GM19328 (cell line): Measurements from ENCODE around the gene XKR7.
"Not testable (repeated sequence)": the region's sequence is repeated elsewhere in the genome, so short reads cannot be mapped to it uniquely, and the experiment has no call there.

Experiments
- ATAC-seq: cut with Tn5 transposase; IDR thresholded peaks from one replicate; pipeline ENCODE4 v1.9.1; 2021; ENCODE audit warnings: mild to moderate bottlenecking, moderate library complexity; ENCODE audit not compliant: unreplicated experiment

XKR7 gene

DNA sequence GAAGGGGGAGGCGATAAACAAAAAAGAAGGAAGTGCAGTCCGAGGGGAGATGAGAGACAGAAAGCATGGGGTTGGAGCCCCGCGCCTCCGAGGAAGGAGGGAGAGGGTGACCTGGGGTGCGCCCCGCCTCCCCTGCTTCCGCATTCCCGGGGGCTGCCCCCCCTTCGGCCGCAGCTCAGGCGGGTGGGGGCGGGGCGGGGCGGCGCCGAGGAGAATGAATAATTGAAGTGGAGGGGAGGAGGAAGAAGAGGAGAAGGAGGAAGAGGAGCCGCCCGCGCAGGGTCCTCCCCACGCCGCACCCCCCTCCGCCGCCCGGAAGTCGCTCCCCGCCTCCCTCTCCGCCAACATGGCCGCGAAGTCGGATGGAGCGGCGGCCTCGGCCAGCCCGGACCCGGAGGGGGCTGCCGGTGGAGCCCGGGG lies at the start of gene XKR7:
Gene XKR7, plus strand, starts transcription at position 322 of the 420 bp plus-strand sequence. Its CDS starts 25 bp downstream, at position 347.
- no peak for ATAC-seq

GRCh38 chr20:31918466-31919105 lies 49.4 kb upstream of the XKR7 start:
- no peak for ATAC-seq

GRCh38 chr20:31919410-31920155 lies 48.4 kb upstream of the XKR7 start:
- ATAC-seq, result no peak

DNA sequence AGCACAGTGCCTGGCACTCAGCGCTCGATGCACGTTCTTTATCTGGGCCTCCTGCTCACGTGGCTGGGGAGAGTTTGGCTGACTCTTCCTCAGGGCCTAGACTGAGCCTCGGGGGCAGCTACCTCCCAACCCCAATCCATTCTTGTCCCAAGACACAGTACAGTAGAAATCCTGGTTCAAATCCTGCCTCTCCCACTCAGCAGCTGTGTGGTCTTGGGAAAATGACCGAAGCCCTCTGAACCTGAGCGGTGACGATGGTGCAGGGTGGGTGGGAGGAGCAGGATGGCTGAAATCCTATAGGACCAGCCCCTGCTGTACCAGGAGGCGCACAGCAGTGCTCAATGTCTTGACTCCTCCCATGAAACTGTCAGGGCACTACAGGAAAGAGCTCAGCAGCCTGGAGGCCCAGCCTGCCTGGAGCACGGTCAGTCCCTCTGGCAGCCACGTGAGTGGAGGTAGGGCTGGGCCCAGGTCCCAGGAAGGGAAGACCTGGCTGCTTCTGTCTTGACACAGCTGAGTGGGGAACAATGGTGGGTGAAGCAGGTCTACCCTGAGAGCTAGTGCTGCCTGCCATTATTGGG lies 47.6 kb upstream of the XKR7 start:
- no peak for ATAC-seq

- not testable (repeated sequence) for ATAC-seq
Measured at GRCh38 chr20:31921480-31921879, 46.5 kb upstream of the XKR7 start.

DNA sequence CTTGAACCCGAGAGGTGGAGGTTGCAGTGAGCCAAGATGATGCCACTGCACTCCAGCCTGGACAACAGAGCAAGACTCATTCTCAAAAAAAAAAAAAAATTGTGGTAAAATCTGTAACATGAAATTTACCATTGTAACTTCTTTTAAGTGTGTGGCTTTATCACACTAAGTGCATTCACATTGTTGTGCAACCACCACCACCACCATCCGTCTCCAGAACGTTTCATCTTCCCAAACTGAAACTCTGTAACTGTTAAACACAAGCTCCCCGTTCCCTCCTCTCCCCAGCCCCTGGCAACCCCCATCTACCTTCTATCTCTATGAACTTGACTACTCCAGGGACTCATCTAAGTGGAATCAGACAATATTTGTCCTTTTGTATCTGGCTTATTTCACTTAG lies 45.8 kb upstream of the XKR7 start:
- no peak for ATAC-seq

DNA sequence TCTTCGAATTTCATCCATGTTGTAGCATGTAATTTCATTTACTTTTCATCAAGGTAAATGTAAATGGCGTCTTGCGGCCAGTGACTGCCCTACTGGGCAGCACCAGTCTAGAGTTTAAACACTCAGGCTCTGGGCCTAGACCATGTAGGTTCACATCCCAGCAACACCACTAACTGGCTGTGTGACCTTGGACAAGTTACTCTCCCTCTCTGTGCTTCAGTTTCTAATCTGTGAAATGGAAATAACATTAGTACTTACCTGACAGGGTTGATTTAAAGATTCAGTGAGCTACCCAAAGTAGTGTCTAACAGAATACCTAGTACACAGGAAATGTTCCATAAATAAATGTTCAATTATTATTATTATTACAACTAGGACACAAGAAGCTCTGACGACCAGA lies 45.4 kb upstream of the XKR7 start:
- ATAC-seq, result no peak

DNA sequence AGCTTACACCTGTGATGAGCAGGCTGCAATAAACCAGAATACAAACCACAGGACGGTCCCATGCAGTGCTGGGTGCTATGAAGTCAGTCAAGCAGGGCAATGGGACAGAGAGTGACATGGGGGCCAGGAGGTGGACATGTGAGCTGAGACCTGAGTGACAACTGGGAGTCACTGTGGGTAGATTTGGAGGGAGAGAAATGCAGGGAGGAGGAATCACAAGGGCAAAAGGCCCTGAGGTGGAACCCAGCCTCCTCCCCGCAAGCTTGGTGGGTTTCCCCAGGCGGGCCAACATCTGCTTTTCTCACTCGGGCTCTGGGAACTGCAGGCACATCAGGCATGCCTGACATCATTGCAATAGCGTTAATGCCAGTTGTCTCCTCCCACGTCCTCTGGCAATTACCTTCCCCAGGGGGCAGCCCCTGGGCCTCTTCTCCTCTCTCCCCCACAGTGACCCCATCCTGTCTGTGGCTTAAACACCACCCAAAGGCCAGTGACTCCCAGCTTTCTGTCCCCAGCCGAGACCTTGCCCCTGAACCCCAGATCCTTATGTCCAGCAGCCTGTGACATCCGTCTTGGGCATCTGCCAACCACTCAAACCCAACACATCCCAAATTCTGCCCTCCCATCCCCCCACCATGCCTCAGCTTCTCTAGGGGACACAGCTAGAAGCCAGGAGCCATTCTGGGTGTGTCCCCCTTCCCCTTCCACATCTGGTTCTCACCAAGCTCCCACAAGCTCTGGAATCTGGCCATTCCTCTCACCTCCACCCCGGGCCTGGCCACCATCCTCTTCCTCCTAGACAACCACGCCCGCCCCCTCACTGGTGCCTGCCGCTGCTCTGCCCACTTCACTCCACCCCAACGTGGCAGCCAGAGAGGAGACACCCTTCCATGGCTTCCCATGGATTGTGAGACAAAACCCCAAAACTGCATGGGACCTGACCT lies 44.3 kb upstream of the XKR7 start:
- ATAC-seq, result no peak

- ATAC-seq, result no peak
Measured at GRCh38 chr20:31924561-31924960, 43.4 kb upstream of the XKR7 start.

DNA sequence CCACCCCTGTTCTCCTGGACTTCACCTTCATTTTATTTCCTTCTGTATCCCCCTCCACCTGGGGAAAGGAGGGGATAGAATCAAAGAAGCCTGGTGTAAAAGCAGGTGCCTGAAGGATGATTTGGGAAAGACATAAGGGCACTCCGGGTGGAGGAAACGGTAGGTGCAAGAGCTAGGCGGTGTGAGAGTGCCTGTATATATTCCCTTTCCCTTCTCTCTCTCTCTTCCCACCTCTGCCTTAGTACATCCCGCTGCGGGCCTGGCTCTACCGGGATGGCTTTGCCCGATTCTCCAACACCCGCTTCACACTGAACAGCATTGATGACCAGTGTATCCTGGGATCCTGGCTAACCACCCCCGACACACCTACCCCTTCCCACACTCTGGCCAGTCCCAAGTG lies 42.3 kb upstream of the XKR7 start:
- no peak for ATAC-seq

DNA sequence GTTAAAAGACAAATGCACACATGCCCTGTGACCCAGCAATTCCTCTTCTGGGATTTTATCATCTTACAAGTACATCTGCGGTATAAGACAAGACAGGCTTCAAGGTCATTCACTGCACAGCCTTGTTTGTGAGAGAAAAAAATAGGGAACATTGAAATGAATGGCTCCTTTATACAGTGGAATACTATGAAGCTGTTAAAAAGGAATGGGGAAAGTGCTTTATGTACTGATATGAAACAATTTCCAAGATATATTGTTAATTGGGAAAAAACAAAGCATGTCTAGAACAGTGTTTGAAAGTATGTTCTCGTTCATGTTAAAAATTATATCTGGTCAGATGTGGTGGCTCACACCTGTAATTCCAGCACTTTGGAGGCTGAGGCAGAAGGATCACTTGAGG lies 41.5 kb upstream of the XKR7 start:
- ATAC-seq, result no peak

- no peak for ATAC-seq
Measured at GRCh38 chr20:31927627-31928159, 40.3 kb upstream of the XKR7 start.

DNA sequence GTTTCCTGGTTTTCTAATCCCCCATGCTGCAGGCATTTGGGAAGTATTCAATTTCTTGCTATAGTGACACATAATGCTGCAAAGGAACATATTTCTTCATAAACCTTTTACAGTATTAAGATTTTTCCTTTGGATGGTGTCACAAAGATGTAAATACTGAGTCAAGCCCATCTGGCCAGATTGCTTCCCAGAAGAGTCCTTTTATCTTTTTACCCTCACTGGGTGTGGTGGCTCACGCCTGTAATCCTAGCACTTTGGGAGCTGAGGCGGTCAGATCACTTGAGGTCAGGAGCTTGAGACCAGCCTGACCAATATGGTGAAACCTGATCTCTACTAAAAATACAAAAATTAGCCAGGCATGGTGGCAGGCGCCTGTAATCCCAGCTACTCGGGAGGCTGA lies 38.3 kb upstream of the XKR7 start:
- not testable (repeated sequence) for ATAC-seq

GRCh38 chr20:31930779-31931178 lies 37.2 kb upstream of the XKR7 start:
- ATAC-seq, result no peak

GRCh38 chr20:31933698-31934097 lies 34.3 kb upstream of the XKR7 start:
- ATAC-seq, result no peak

DNA sequence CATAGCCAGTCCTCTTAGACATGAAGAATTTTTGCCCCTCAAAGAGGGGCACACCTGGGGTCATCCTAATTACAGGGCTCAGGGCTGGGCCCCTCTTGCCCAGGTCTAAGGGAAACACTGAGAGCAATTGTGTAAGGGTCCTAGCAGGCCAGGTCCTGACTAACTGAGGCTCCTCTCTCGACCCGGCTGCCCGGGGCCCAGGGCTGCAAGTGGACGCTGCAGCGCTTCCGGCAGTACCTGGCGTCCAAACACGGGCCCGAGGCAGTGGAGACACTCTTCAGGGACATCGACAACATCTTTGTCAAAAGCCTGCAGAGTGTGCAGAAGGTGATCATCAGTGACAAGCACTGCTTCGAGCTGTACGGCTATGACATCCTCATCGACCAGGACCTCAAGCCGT lies 33.5 kb upstream of the XKR7 start:
- ATAC-seq, result no peak

DNA sequence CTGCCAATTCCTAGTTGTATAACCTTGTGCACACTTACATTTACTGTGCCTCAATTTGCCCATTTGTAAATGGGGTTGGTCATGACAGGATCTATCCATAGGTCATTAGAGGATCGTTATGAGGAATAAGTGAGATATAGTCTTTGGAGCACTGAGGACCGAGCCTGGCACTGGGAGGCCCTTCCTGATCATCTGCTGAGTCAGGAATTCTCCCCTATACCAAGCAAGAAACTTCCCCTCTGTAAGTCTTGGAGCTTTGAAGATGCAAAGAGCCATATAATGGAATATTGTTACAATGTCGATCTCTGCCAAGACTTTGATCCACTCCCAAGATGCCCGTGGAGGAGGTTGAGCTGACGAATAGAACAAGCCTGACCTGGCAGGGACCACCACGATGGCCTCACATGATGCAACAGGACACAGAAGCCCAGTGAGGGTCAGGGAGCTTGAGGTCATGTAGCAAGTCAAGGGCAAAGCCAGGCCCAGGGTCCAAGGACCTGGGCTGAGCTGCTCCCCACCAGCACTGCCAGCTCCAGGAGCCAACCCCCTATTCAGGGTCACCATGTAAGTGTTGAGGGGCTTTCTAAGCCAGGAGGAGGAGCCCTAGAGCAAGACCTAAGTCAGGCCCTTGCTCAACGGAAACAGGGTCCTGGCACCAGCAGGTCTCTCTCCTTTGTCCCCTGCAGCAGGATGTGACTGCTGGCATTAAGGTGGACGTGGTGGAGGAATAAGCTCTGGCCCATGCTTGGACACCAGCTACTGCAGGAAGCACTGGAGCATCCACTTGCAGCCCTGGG lies 32.8 kb upstream of the XKR7 start:
- no peak for ATAC-seq

DNA sequence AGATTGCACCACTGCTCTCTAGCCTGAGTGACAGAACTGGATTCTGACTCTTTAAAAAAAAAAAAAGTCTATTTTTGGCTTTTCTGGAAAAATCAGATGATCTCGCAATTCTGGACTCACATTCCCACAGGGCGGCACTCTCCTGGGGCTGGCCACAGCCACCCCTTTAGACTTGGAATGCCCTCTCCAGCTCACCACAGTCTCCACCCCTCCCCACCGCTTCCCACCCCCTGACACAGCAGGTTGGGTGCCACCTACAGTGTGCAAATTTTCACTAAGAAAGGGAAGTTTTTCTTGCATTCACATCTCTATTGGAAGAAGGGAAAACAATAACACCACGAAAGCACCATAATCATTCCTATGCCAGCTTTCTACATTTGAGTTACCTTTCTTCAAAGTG lies 31.5 kb upstream of the XKR7 start:
- no peak for ATAC-seq

DNA sequence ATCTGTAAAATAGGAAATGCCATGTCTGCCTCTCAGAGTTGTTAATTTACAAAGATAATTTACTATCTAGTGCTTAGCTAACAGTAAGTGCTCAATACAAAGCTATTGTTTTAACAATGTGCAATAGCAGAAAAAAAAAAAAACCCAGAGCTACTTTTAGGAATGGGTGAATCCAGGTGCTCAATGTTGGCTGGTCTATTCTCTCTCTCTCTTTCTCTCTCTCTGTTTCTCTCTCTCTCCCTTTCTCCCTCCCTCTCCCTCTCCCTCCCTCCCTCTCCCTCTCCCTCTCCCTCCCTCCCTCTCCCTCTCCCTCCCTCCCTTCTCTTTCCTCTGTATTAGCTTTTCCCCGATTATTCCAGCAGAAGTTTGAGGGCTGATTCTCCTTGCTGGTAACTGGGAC lies 30.1 kb upstream of the XKR7 start:
- no peak for ATAC-seq

DNA sequence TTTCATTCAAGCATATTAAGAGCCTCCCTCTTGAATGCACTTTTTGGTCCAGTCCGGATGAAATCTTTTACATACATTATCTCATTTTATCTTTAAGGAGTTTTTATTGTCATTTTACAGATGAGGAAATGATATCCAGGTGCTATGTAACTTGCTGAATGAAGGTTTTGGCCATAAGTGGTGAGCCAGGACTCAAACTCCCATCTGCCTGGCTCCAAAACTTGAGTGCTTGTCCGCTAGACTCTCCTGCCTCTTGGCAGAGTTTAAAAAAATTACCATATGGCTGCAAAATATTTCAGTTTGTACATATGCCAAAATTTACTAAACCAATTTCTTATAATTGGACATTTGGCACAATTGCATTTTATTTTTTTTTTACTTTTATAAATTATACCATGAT lies 28.3 kb upstream of the XKR7 start:
- no peak for ATAC-seq
